ENCODE measurements around the gene ABHD15. TPM values are rescaled to one million over a fixed set of nuclear protein-coding genes. Genes with fewer than 3 reads are reported as not detected.
A peak's percentile ranks its signal among the peaks of the same experiment; 100 is the strongest.

The ABHD15 gene
- total RNA-seq, 1 experiment from 2014 or later: 8.2 TPM

DNA sequence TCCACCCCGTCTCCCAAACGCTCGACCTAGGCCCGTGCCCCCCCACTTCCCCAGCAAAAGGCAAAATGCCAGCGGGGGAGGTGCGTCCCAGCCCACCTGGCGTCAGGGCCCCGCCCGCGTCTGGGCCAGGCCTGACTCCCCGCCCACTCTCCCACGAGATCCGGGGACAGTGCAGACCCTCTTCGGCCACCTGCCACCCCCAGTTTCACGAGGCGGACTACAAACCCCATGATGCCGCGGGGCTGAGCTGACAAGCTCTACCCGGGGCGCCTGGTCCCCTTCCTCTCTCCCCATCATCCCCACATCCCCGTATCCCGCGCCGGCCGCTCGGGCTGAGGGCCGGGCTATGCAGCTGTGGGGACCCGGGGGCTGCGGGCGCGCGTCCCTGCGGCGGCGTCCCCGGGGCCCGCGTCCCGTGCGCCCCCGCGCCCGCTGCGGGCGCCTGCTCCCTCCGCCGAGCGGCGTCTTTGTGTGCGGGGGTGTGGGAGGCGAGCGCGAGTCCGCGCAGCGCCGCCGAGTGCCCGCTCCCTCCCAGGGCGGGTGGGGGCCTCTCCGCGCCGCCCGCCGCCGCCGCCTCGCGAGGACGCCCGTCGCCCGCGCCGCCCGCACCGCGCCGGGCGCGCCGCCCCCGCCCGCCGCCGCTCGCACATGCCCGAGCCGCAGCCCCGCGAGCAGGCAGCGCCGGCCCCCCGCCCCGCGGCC, 26.2 kb upstream of the ABHD15 start, which contains the start of gene ANKRD13B:
ANKRD13B (plus strand) TSS at position 283 of the 702 bp plus-strand sequence. CDS start 490 bp downstream, outside the sequence.
- peak within 1 kb of the TSS; percentile 91 for H3K4me2 ChIP-seq (ENCODE audit: low read length)
- H3K9me2 ChIP-seq (ENCODE audit: insufficient read depth): no peaks in the 10 kb centered on the region
- DNase-seq (ENCODE audit: low read depth, low spot score) (no peak), ATAC-seq (peak; percentile 5)
- H4K20me1 ChIP-seq (ENCODE audit: insufficient read depth): no peaks in the 10 kb centered on the region
- TF ChIP-seq TCF7L2 (IDR thresholded peaks at IDR 0.05; ENCODE audit: borderline replicate concordance, extremely low read depth, insufficient read depth, insufficient read length): peak; percentile 44
- TF ChIP-seq, protein P1, sequence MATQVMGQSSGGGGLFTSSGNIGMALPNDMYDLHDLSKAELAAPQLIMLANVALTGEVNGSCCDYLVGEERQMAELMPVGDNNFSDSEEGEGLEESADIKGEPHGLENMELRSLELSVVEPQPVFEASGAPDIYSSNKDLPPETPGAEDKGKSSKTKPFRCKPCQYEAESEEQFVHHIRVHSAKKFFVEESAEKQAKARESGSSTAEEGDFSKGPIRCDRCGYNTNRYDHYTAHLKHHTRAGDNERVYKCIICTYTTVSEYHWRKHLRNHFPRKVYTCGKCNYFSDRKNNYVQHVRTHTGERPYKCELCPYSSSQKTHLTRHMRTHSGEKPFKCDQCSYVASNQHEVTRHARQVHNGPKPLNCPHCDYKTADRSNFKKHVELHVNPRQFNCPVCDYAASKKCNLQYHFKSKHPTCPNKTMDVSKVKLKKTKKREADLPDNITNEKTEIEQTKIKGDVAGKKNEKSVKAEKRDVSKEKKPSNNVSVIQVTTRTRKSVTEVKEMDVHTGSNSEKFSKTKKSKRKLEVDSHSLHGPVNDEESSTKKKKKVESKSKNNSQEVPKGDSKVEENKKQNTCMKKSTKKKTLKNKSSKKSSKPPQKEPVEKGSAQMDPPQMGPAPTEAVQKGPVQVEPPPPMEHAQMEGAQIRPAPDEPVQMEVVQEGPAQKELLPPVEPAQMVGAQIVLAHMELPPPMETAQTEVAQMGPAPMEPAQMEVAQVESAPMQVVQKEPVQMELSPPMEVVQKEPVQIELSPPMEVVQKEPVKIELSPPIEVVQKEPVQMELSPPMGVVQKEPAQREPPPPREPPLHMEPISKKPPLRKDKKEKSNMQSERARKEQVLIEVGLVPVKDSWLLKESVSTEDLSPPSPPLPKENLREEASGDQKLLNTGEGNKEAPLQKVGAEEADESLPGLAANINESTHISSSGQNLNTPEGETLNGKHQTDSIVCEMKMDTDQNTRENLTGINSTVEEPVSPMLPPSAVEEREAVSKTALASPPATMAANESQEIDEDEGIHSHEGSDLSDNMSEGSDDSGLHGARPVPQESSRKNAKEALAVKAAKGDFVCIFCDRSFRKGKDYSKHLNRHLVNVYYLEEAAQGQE (IDR thresholded peaks at IDR 0.05; ENCODE audit: low read depth): no peak
- no peak for TF ChIP-seq MAX (IDR thresholded peaks at IDR 0.05)
- POLR2A ChIA-PET: interaction anchor here (1.0 to 1.5 kb wide), 2 partner anchors 12 to 30 kb away, joined by 4 to 6 read pairs; partner anchors contain the start of gene CORO6
- H3K9me3 ChIP-seq (ENCODE audit: control insufficient read depth in 1 of 2, insufficient read depth in 1 of 2, low read depth in 1 of 2, low read length in 2 of 2): no peaks in the 10 kb centered on the region
- no TSS peak for BruUV-seq (replicated peaks)
- H3K27me3 ChIP-seq (ENCODE audit: insufficient read depth, low read length): no peaks in the 10 kb centered on the region
- peak within 1 kb of the TSS; percentile 94 for H3K27ac ChIP-seq (ENCODE audit: low read depth, low read length)
- peak within 1 kb of the TSS; percentile 84 for H3K9ac ChIP-seq (ENCODE audit: low read length)
- H2AFZ ChIP-seq (ENCODE audit: low read depth, low read length, poor library complexity, severe bottlenecking): no peak within 1 kb of the TSS
- H3K4me1 ChIP-seq (ENCODE audit: control insufficient read depth in 1 of 2, insufficient read depth in 2 of 2, low read length in 2 of 2): peaks cover 28 to 61% of the 10 kb centered on the region in 2 experiments
- H3K36me3 ChIP-seq (ENCODE audit: control insufficient read depth in 1 of 2, insufficient read depth in 2 of 2, low read length in 2 of 2): no peaks in the 10 kb centered on the region
- RAD21 ChIA-PET (ENCODE audit: low non-redundant PET in 1 of 2, low total read pairs in 2 of 2, uncharacterized antibody in 2 of 2, unreplicated experiment in 2 of 2): no interaction called here
- H3K4me3 ChIP-seq (replicated peaks in 1 of 2; ENCODE audit: low read depth in 1 of 2, low read length in 2 of 2): peak within 1 kb of the TSS; percentile 68 to 74
- CTCF ChIA-PET: interaction anchor here (0.9 to 3.4 kb wide), 14 partner anchors 13 to 702 kb away, joined by 3 to 57 read pairs (median 5); partner anchors contain the start of genes ABHD15 and TP53I13
- intact Hi-C loops (cut with micrococcal nuclease): loop anchor here (10.0 kb wide), 1 partner anchor 448 kb away; no protein-coding TSS in a partner anchor
- peaks cover 45% of the 10 kb centered on the region for H3K79me2 ChIP-seq (ENCODE audit: insufficient read depth, low read length)

Measured in HCT116 (cell line).